B cell (primary cell): ENCODE results near the gene ABLIM1.

Experiments
- CTCF ChIP-seq: fragments of 200-600 bp; IDR thresholded peaks from one replicate; pipeline ENCODE4 v1.8.0; 2022; ENCODE audit warnings: antibody characterized with exemption, mild to moderate bottlenecking
- EZH2 ChIP-seq: IDR thresholded peaks from 2 replicates; pipeline ENCODE4 v1.6.1; 2012; ENCODE audit warnings: borderline replicate concordance, low read depth, mild to moderate bottlenecking, moderate library complexity, low read length; ENCODE audit not compliant: insufficient read depth, poor library complexity, severe bottlenecking

- TF ChIP-seq CTCF, result no peak
- TF ChIP-seq EZH2, result no peak
These were observed 178.8 kb downstream of the ABLIM1 start for GRCh38 chr10:114479307-114479706.
